H1 (cell line): ENCODE data around the gene RABL6. TPM values are rescaled to one million over a fixed set of nuclear protein-coding genes. Genes with fewer than 3 reads are reported as not detected.

ENCODE experiments used
- CTCF ChIA-PET: fragments of 300-600 bp; sonication (Branson Sonifier 250); formaldehyde crosslinking; loops from one replicate; lab custom pipeline; 2021; ENCODE audit not compliant: partially characterized antibody; lab: Charles Lee
- POLR2A ChIA-PET: fragments of 300-600 bp; sonication (Branson Sonifier 250); formaldehyde crosslinking; loops from one replicate; lab custom pipeline; 2021; ENCODE audit warnings: inconsistent platforms; ENCODE audit not compliant: partially characterized antibody; lab: Charles Lee
- DNase-seq, 2 experiments: peaks; one replicate each; pipeline versions ENCODE4 v3.0.0 to v3.0.0-alpha.2; 2010 to 2022; ENCODE audit warnings: low spot score in 2 of 2, low read depth in 1 of 2, mixed read lengths in 1 of 2
- FAIRE-seq: peaks from 2 replicates; lab custom pipeline; 2011; peaks lifted over from hg19 to GRCh38; lab: Jason Lieb, UNC
- H2AFZ ChIP-seq: 2 replicates; pipeline ENCODE4 v1.8.1; 2012; ENCODE audit warnings: low read length, inconsistent platforms
- H2AK5ac ChIP-seq: 2 replicates; pipeline ENCODE4 v1.6.1; 2013; ENCODE audit warnings: low read depth, low read length
- H2BK120ac ChIP-seq: replicated peaks from 2 replicates; pipeline ENCODE3; 2013; ENCODE audit warnings: low read depth, low read length, inconsistent platforms
- H2BK12ac ChIP-seq: 2 replicates; pipeline ENCODE4 v1.6.1; 2013; ENCODE audit warnings: low read depth, low read length
- H2BK15ac ChIP-seq: 2 replicates; pipeline ENCODE4 v1.6.1; 2013; ENCODE audit warnings: low read length
- H2BK20ac ChIP-seq: 2 replicates; pipeline ENCODE4 v1.6.1; 2013; ENCODE audit warnings: low read length
- H2BK5ac ChIP-seq: 2 replicates; pipeline ENCODE4 v1.6.1; 2013; ENCODE audit warnings: low read depth, low read length
- H3K14ac ChIP-seq: 2 replicates; pipeline ENCODE4 v1.6.1; 2013; ENCODE audit warnings: inconsistent platforms; ENCODE audit not compliant: insufficient read length
- H3K18ac ChIP-seq: 2 replicates; pipeline ENCODE4 v1.6.1; 2013; ENCODE audit warnings: low read length; ENCODE audit errors: extremely low read depth
- H3K23ac ChIP-seq: 2 replicates; pipeline ENCODE4 v1.6.1; 2013; ENCODE audit warnings: inconsistent platforms; ENCODE audit not compliant: insufficient read length
- H3K23me2 ChIP-seq: 2 replicates; pipeline ENCODE4 v1.6.1; 2013; ENCODE audit warnings: low read depth, low read length
- H3K27ac ChIP-seq: 2 replicates; pipeline ENCODE4 v1.6.1; 2011; ENCODE audit warnings: low read depth, low read length, inconsistent platforms
- H3K27me3 ChIP-seq, 4 experiments: replicated peaks in 1 of 4; 1 replicate in 1 of 4; 2 replicates in 3 of 4; pipeline versions ENCODE4 v1.6.1 to v1.8.1; 2011 to 2013; ENCODE audit warnings: low read length in 3 of 4, mild to moderate bottlenecking in 3 of 4, inconsistent platforms in 2 of 4, mixed read lengths in 2 of 4, moderate library complexity in 1 of 4; ENCODE audit not compliant: control insufficient read depth in 3 of 4, insufficient read depth in 3 of 4; ENCODE audit errors: extremely low read depth in 1 of 4
- H3K36me3 ChIP-seq, 4 experiments: 2 replicates each; pipeline versions ENCODE4 v1.6.1 to v1.8.1; 2011 to 2013; ENCODE audit warnings: mild to moderate bottlenecking in 4 of 4, low read length in 3 of 4, moderate library complexity in 2 of 4, control low read depth in 1 of 4, inconsistent platforms in 1 of 4; ENCODE audit not compliant: insufficient read depth in 4 of 4, control insufficient read depth in 2 of 4
- H3K4ac ChIP-seq: replicated peaks from 2 replicates; pipeline ENCODE3; 2013; ENCODE audit warnings: low read length, low read depth, mixed read lengths, inconsistent platforms; ENCODE audit not compliant: insufficient read length
- H3K4me1 ChIP-seq, 4 experiments: replicated peaks in 1 of 4; 1 replicate in 1 of 4; 2 replicates in 3 of 4; pipeline versions ENCODE4 v1.6.1 to v1.8.1; 2011 to 2013; ENCODE audit warnings: low read length in 3 of 4, inconsistent platforms in 2 of 4, mixed read lengths in 1 of 4; ENCODE audit not compliant: insufficient read depth in 4 of 4, control insufficient read depth in 3 of 4
- H3K4me2 ChIP-seq, 2 experiments: 2 replicates each; pipeline versions ENCODE4 v1.6.1 to v1.8.1; 2011 to 2013; ENCODE audit warnings: low read depth in 2 of 2, low read length in 2 of 2, control low read depth in 1 of 2, inconsistent platforms in 1 of 2, mild to moderate bottlenecking in 1 of 2; ENCODE audit not compliant: insufficient read depth in 1 of 2
- H3K4me3 ChIP-seq, 4 experiments: fragments of 200-600, 300-600 bp in 1 of 4; sonication (generic), shearing (Covaris generic), sonication (Bioruptor Twin) in 1 of 4; 2 replicates each; pipeline versions ENCODE4 v1.5.1 to v1.8.1; 2011 to 2016; ENCODE audit warnings: low read length in 4 of 4, low read depth in 3 of 4, control low read depth in 2 of 4, inconsistent platforms in 2 of 4, mild to moderate bottlenecking in 2 of 4, mixed read lengths in 1 of 4, moderate library complexity in 1 of 4; ENCODE audit not compliant: insufficient read depth in 2 of 4; ENCODE audit errors: extremely low read depth in 1 of 4
- H3K56ac ChIP-seq: replicated peaks from 2 replicates; pipeline ENCODE3; 2013; ENCODE audit warnings: low read depth, mild to moderate bottlenecking, mixed read lengths, low read length, inconsistent platforms; ENCODE audit not compliant: insufficient read length
- H3K79me1 ChIP-seq: 2 replicates; pipeline ENCODE4 v1.6.1; 2013; ENCODE audit warnings: low read depth, low read length, control low read depth
- H3K79me2 ChIP-seq, 2 experiments: 2 replicates each; pipeline versions ENCODE4 v1.6.1 to v1.8.1; 2012 to 2013; ENCODE audit warnings: low read length in 2 of 2, mild to moderate bottlenecking in 2 of 2, inconsistent platforms in 1 of 2; ENCODE audit not compliant: insufficient read depth in 2 of 2, control insufficient read depth in 1 of 2
- H3K9ac ChIP-seq, 4 experiments: replicated peaks in 1 of 4; 1 replicate in 1 of 4; 2 replicates in 3 of 4; pipeline versions ENCODE4 v1.6.1 to v1.8.1; 2011 to 2013; ENCODE audit warnings: low read depth in 3 of 4, low read length in 3 of 4, control low read depth in 2 of 4, mild to moderate bottlenecking in 2 of 4, moderate library complexity in 2 of 4, inconsistent platforms in 1 of 4; ENCODE audit errors: extremely low read depth in 1 of 4
- H3K9me3 ChIP-seq, 2 experiments: 2 replicates each; pipeline versions ENCODE4 v1.6.1 to v1.8.1; 2012 to 2013; ENCODE audit warnings: mild to moderate bottlenecking in 2 of 2, moderate library complexity in 2 of 2, control low read depth in 1 of 2, inconsistent platforms in 1 of 2, low read depth in 1 of 2, low read length in 1 of 2, mixed read lengths in 1 of 2; ENCODE audit not compliant: insufficient read depth in 2 of 2
- H4K20me1 ChIP-seq, 2 experiments: replicated peaks in 1 of 2; 2 replicates each; pipeline versions ENCODE3 to v1.8.1; 2011 to 2013; ENCODE audit warnings: inconsistent platforms in 2 of 2, low read length in 2 of 2, mild to moderate bottlenecking in 1 of 2; ENCODE audit not compliant: insufficient read depth in 2 of 2, control insufficient read depth in 1 of 2
- H4K5ac ChIP-seq: 2 replicates; pipeline ENCODE4 v1.6.1; 2013; ENCODE audit warnings: low read length, low read depth, mixed read lengths, inconsistent platforms; ENCODE audit not compliant: insufficient read length
- H4K8ac ChIP-seq: 2 replicates; pipeline ENCODE4 v1.8.0; 2013; ENCODE audit warnings: mild to moderate bottlenecking, moderate library complexity, low read length, inconsistent platforms; ENCODE audit not compliant: insufficient read depth; ENCODE audit errors: extremely low read depth
- H4K91ac ChIP-seq: replicated peaks from 2 replicates; pipeline ENCODE3; 2013; ENCODE audit warnings: low read length, mixed read lengths, inconsistent platforms; ENCODE audit not compliant: insufficient read length
- ATF3 ChIP-seq: IDR thresholded peaks from 2 replicates; pipeline ENCODE4 v1.6.1; 2011; ENCODE audit warnings: low read depth, mild to moderate bottlenecking, low read length; ENCODE audit not compliant: insufficient read depth
- BCL11A ChIP-seq, 2 experiments: IDR thresholded peaks; one replicate each; pipeline ENCODE4 v1.6.1; 2011; ENCODE audit warnings: low read depth in 2 of 2, low read length in 2 of 2, mild to moderate bottlenecking in 2 of 2
- POLR2AphosphoS5 ChIP-seq: IDR thresholded peaks from 2 replicates; pipeline ENCODE4 v1.6.1; 2011; ENCODE audit warnings: low read depth, low read length
- TAF1 ChIP-seq: IDR thresholded peaks from 2 replicates; pipeline ENCODE4 v1.6.1; 2011; ENCODE audit warnings: mild to moderate bottlenecking, low read depth, low read length
- WGBS, 2 experiments: shearing (Covaris generic) in 1 of 2; methylation state at CpG; one replicate each; pipeline versions ENCODE4 v1.1.6 to v1.1.7; 2013 to 2015; ENCODE audit warnings: low lambda C conversion rate in 2 of 2, mixed read lengths in 2 of 2, inconsistent platforms in 1 of 2, low coverage in 1 of 2, missing lambda C conversion rate in 1 of 2; ENCODE audit not compliant: insufficient replicate concordance in 2 of 2, insufficient coverage in 1 of 2, insufficient read length in 1 of 2; ENCODE audit errors: extremely low coverage in 1 of 2, missing lambda C conversion rate in 1 of 2; 5-methylcytosine and 5-hydroxymethylcytosine counted together
- polyA plus RNA-seq, 7 experiments: library from polyadenylated mRNA; depleted of rRNA in 3 of 7; stranded (reverse) in 5 of 7; unstranded in 2 of 7; fragments of >200 nt in 5 of 7; fragments of 200-250 nt in 2 of 7; gene quantifications; 1 replicate in 5 of 7; 2 replicates in 1 of 7; 4 replicates in 1 of 7; pipeline versions ENCODE4 v1.2.1 to v1.2.3, GENCODE V29; 2011 to 2013; ENCODE audit warnings: missing spikeins in 2 of 7, mixed read lengths in 2 of 7
- total RNA-seq: library from RNA; stranded (reverse); fragmentation: NEBNext Ultra II Directional; extraction: Animal tissue kit (Norgen Biotek cat#: 25700); gene quantifications from 2 replicates; pipeline ENCODE4 v1.2.1, GENCODE V29; 2021

RABL6 gene
- total and polyA plus RNA-seq, 2 of the 8 experiments (the other 6 are each of a cell fraction or from before 2014, with no cell fraction given): 70.1 to 130 TPM

GRCh38 chr9:136762915-136763648 is 44.7 kb upstream of the RABL6 start:
- Histone ChIP-seq H4K91ac (peak overlapping the region; percentile 93), H3K79me2 (no peaks in the 10 kb centered on the region), H3K4me1 (peaks cover 0 to 13% (median 6%) of the 10 kb centered on the region in 4 experiments; a peak in 4 of 7 replicates), H2BK15ac (no peak overlapping the region), H3K23ac (no peak overlapping the region), H2BK12ac (peak overlapping the region; percentile 80; the same call in 1 of the 2 replicates), H3K9ac (no peak overlapping the region), H3K4me2 (peak overlapping the region; percentile 65 to 69), H3K56ac (no peak overlapping the region), H2BK20ac (no peak overlapping the region), H4K8ac (no peak overlapping the region), H4K5ac (peak overlapping the region; percentile 29), H2AK5ac (no peak overlapping the region), H3K9me3 (no peaks in the 10 kb centered on the region), H2AFZ (no peak overlapping the region), H3K79me1 (no peaks in the 10 kb centered on the region), H3K23me2 (no peaks in the 10 kb centered on the region; the same call in 1 of the 2 replicates), H2BK5ac (no peak overlapping the region; the same call in 1 of the 2 replicates), H2BK120ac (no peak overlapping the region), H4K20me1 (no peaks in the 10 kb centered on the region), H3K14ac (no peak overlapping the region), H3K36me3 (no peaks in the 10 kb centered on the region), H3K4ac (no peak overlapping the region), H3K4me3 (peak overlapping the region in 1 of 4 experiments; percentile 44; a peak in 2 of 8 replicates), H3K27ac (no peak overlapping the region), H3K27me3 (no peaks in the 10 kb centered on the region; a peak in 2 of 7 replicates), H3K18ac (no peak overlapping the region; the same call in none of the 2 replicates)
- DNase-seq: peak; percentile 78 to 96
- ChIA-PET POLR2A (interaction anchor here (0.6 to 3.8 kb wide), 3 partner anchors 20 to 111 kb away, joined by 3 to 34 read pairs (median 3); partner anchors contain the start of gene LCN10), CTCF (interaction anchor here (1.0 to 2.5 kb wide), 3 partner anchors 13 to 24 kb away, joined by 3 to 8 read pairs (median 4); no protein-coding TSS in a partner anchor)
- no peak for FAIRE-seq
- 27% methylated on average over 11 of the region's 37 CpGs; no CpG with 5 or more reads in 1 of the 2 experiments for WGBS, 2 experiments
- TF ChIP-seq TAF1 (0 out of 2 replicates have a peak, but pooled peaks have one; percentile 32), POLR2AphosphoS5 (peak; percentile 52; the same call in 1 of the 2 replicates), ATF3 (no peak), BCL11A (IDR thresholded peaks at IDR 0.05; ENCODE audit: low read depth in 2 of 2, low read length in 2 of 2) (no peak)
